GM12878 (cell line): ENCODE data around the gene OVOL1. TPM values are rescaled to one million over a fixed set of nuclear protein-coding genes. Genes with fewer than 3 reads are reported as not detected.
A peak's percentile ranks its signal among the peaks of the same experiment; 100 is the strongest.

Experiments used
- ATAC-seq: fragments of 200-7000 bp; cut with Tn5 transposase; 3 replicates; pipeline ENCODE4 v1.9.1; 2020; ENCODE audit warnings: mild to moderate bottlenecking, moderate library complexity
- Bru-seq: library from RNA; stranded (reverse); fragments of 400-500 nt; gene quantifications from one replicate; lab custom pipeline; 2021; lab: Mats Ljungman, UMichigan
- BruChase-seq, 2 experiments: library from RNA; stranded (reverse); fragments of 400-500 nt; gene quantifications; one replicate each; lab custom pipeline; 2021; lab: Mats Ljungman, UMichigan
- BruUV-seq: library from RNA; stranded (reverse); fragments of 400-500 nt; replicated peaks from 2 replicates; lab custom pipeline; 2021; lab: Mats Ljungman, UMichigan
- CTCF ChIA-PET: fragments of 300-600 bp; sonication (Branson Sonifier 250); formaldehyde crosslinking; extraction: SDS; loops from one replicate; lab custom pipeline; 2021; ENCODE audit warnings: inconsistent platforms; lab: Yijun Ruan, JAX
- POLR2A ChIA-PET: fragments of 350-600 bp; formaldehyde crosslinking; extraction: SDS; loops from one replicate; lab custom pipeline; 2021; ENCODE audit warnings: inconsistent platforms; lab: Charles Lee
- RAD21 ChIA-PET: fragments of 300-600 bp; sonication (Branson Sonifier 250); formaldehyde crosslinking; loops from one replicate; lab custom pipeline; 2023; ENCODE audit warnings: antibody characterized with exemption; ENCODE audit not compliant: unreplicated experiment; lab: Charles Lee
- SMC1A ChIA-PET: fragments of 300-600 bp; sonication (Branson Sonifier 250); formaldehyde crosslinking; loops from one replicate; lab custom pipeline; 2023; ENCODE audit not compliant: unreplicated experiment, uncharacterized antibody; lab: Charles Lee
- DNase-seq: peaks from one replicate; pipeline ENCODE4 v3.0.0-alpha.2; 2011; ENCODE audit warnings: low read depth, low spot score
- FAIRE-seq: peaks from 3 replicates; lab custom pipeline; 2011; peaks lifted over from hg19 to GRCh38; lab: Jason Lieb, UNC
- H2AFZ ChIP-seq: 2 replicates; pipeline ENCODE4 v1.6.0; 2011; ENCODE audit warnings: low read depth, low read length, control low read depth; ENCODE audit not compliant: control insufficient read depth
- H3K27ac ChIP-seq: 2 replicates; pipeline ENCODE4 v1.5.1; 2011; ENCODE audit warnings: control low read depth; ENCODE audit not compliant: control insufficient read depth, insufficient read depth
- H3K27me3 ChIP-seq, 2 experiments: replicated peaks in 1 of 2; 2 replicates each; pipeline versions ENCODE4 v1.6.0 to v1.6.1; 2011; ENCODE audit warnings: low read length in 1 of 2; ENCODE audit not compliant: control insufficient read depth in 2 of 2, insufficient read depth in 2 of 2
- H3K36me3 ChIP-seq, 2 experiments: 2 replicates each; pipeline ENCODE4 v1.5.1; 2011; ENCODE audit warnings: low read length in 1 of 2; ENCODE audit not compliant: control insufficient read depth in 2 of 2, insufficient read depth in 2 of 2
- H3K4me1 ChIP-seq: 2 replicates; pipeline ENCODE4 v1.6.1; 2011; ENCODE audit warnings: mild to moderate bottlenecking, low read length, moderate library complexity, mixed read lengths; ENCODE audit not compliant: control insufficient read depth, insufficient read depth
- H3K4me2 ChIP-seq: 2 replicates; pipeline ENCODE4 v1.6.0; 2011; ENCODE audit warnings: control low read depth; ENCODE audit not compliant: control insufficient read depth, insufficient read depth
- H3K4me3 ChIP-seq: fragments of 200-600 bp; sonication (generic); 2 replicates; pipeline ENCODE4 v1.5.1; 2016
- H3K79me2 ChIP-seq: 2 replicates; pipeline ENCODE4 v1.6.0; 2011; ENCODE audit warnings: low read length; ENCODE audit not compliant: control insufficient read depth, insufficient read depth
- H3K9ac ChIP-seq: 2 replicates; pipeline ENCODE4 v1.8.0; 2011; ENCODE audit warnings: low read length, control low read depth, mixed read lengths; ENCODE audit not compliant: control insufficient read depth, insufficient read depth
- H3K9me3 ChIP-seq: replicated peaks from 3 replicates; pipeline ENCODE4 v1.5.1; 2011; ENCODE audit warnings: mild to moderate bottlenecking, low read length; ENCODE audit not compliant: control insufficient read depth, insufficient read depth
- H4K20me1 ChIP-seq: 2 replicates; pipeline ENCODE4 v1.6.0; 2011; ENCODE audit not compliant: control insufficient read depth, insufficient read depth
- BMI1 ChIP-seq: fragments of 450-650 bp; IDR thresholded peaks from 2 replicates; pipeline ENCODE4 v1.6.1; 2016; ENCODE audit warnings: mild to moderate bottlenecking, moderate library complexity, borderline replicate concordance
- BRCA1 ChIP-seq: IDR thresholded peaks from 2 replicates; pipeline ENCODE4 v1.6.1; 2011; ENCODE audit warnings: low read depth, low read length, improper control_type of control experiment
- CBX3 ChIP-seq: fragments of 200-600 bp; sonication (generic); IDR thresholded peaks from 2 replicates; pipeline ENCODE4 v1.6.1; 2016; ENCODE audit warnings: low read depth, borderline replicate concordance
- CTCF ChIP-seq, 3 experiments: IDR thresholded peaks in 2 of 3; conservative IDR thresholded peaks in 1 of 3; 2 replicates each; pipeline ENCODE4 v1.5.1; 2011; ENCODE audit warnings: low read depth in 3 of 3, low read length in 3 of 3, mild to moderate bottlenecking in 3 of 3, control low read depth in 2 of 3, moderate library complexity in 2 of 3, inconsistent platforms in 1 of 3, mixed read lengths in 1 of 3; ENCODE audit not compliant: control insufficient read depth in 2 of 3, insufficient read depth in 1 of 3; ENCODE audit errors: extremely low read depth in 1 of 3
- DPF2 ChIP-seq: fragments of 450-650 bp; IDR thresholded peaks from 2 replicates; pipeline ENCODE4 v1.6.1; 2017; ENCODE audit warnings: mild to moderate bottlenecking
- ESRRA ChIP-seq: IDR thresholded peaks from 2 replicates; pipeline ENCODE4 v1.6.1; 2012; ENCODE audit warnings: mild to moderate bottlenecking, low read length, improper control_type of control experiment
- EZH2 ChIP-seq: IDR thresholded peaks from 2 replicates; pipeline ENCODE4 v1.6.1; 2012; ENCODE audit warnings: low read depth, mild to moderate bottlenecking, control low read depth, inconsistent platforms, low read length, borderline replicate concordance; ENCODE audit not compliant: control insufficient read depth
- FOXM1 ChIP-seq: IDR thresholded peaks from 2 replicates; pipeline ENCODE4 v1.6.1; 2012; ENCODE audit warnings: low read depth, mild to moderate bottlenecking, inconsistent platforms, low read length, moderate library complexity
- GATAD2B ChIP-seq: fragments of 450-650 bp; conservative IDR thresholded peaks from 2 replicates; pipeline ENCODE4 v1.6.1; 2017; ENCODE audit warnings: low read depth, mild to moderate bottlenecking, moderate library complexity
- RFX5 ChIP-seq: IDR thresholded peaks from 2 replicates; pipeline ENCODE4 v1.6.1; 2011; ENCODE audit warnings: low read depth, low read length, improper control_type of control experiment
- ZBTB4 ChIP-seq: fragments of 450-650 bp; formaldehyde crosslinking; IDR thresholded peaks from 2 replicates; pipeline ENCODE4 v1.4.0; 2022; ENCODE audit warnings: mild to moderate bottlenecking, moderate library complexity
- ZNF384 ChIP-seq: IDR thresholded peaks from 2 replicates; pipeline ENCODE4 v1.6.1; 2012; ENCODE audit warnings: low read depth, mild to moderate bottlenecking, low read length, improper control_type of control experiment, borderline replicate concordance
- WGBS: methylation state at CpG from one replicate; pipeline ENCODE4 v1.1.6; 2016; ENCODE audit warnings: low lambda C conversion rate; ENCODE audit not compliant: insufficient replicate concordance, insufficient coverage; ENCODE audit errors: missing lambda C conversion rate; 5-methylcytosine and 5-hydroxymethylcytosine counted together
- in situ Hi-C: fragments of 300-500 bp; cut with MboI; formaldehyde crosslinking; loops from 9 replicates; pipeline ENCODE4 v1.14.3; 2018; ENCODE audit warnings: mixed read lengths
- intact Hi-C: fragments of 100-400 bp; cut with micrococcal nuclease; formaldehyde crosslinking; loops from one replicate; pipeline ENCODE4 v1.14.2; 2022; ENCODE audit not compliant: unreplicated experiment
- long read RNA-seq, 2 experiments: library from polyadenylated mRNA; unstranded; transcript quantifications; one replicate each; pipeline ENCODE4 v2.0.0, GENCODE V29; 2019 to 2020
- polyA minus RNA-seq, 3 experiments: library from RNA; depleted of rRNA, polyadenylated mRNA; stranded (reverse); fragments of >200 nt; gene quantifications; 2 replicates each; pipeline ENCODE4 v1.2.3, GENCODE V29; 2011
- polyA plus RNA-seq, 11 experiments: library from polyadenylated mRNA; depleted of rRNA in 4 of 11; unstranded in 6 of 11; stranded (reverse) in 5 of 11; fragments of >200 nt; fragmentation: Nextera tagmentation in 4 of 11; fragmentation: Illumina TruSeq in 1 of 11; extraction: Ambion mirVana in 4 of 11; extraction: Trizol in 1 of 11; gene quantifications; 1 replicate in 1 of 11; 2 replicates in 10 of 11; pipeline versions ENCODE4 v1.2.1 to v1.2.3, GENCODE V29; 2011 to 2016; ENCODE audit warnings: inconsistent platforms in 2 of 11, missing spikeins in 2 of 11, low read depth in 1 of 11
- total RNA-seq, 4 experiments: library from RNA; depleted of rRNA in 3 of 4; stranded (reverse); fragments of >200 nt in 3 of 4; fragmentation: Illumina TruSeq in 1 of 4; extraction: Trizol in 1 of 4; gene quantifications; 2 replicates each; pipeline versions ENCODE4 v1.2.1 to v1.2.3, GENCODE V29; 2013 to 2021

The OVOL1 gene
- 1.3 and 2.3 TPM in 2 replicates for total RNA-seq (2013; cell fraction: nucleolus; rRNA removed)
- total RNA-seq (2014; rRNA removed): 0.11 TPM in 1 of 2 replicates, not detected in the other
- total RNA-seq (2014; rRNA removed; fragmentation: Illumina TruSeq; extraction: Trizol): 0.04 TPM in 1 of 2 replicates, not detected in the other
- total RNA-seq (2021): not detected in 2 replicates
- not detected for polyA plus RNA-seq (2011; ENCODE audit: low read depth)
- polyA plus RNA-seq (2011; rRNA removed): 0.48 and 0.96 TPM in 2 replicates
- polyA plus RNA-seq (2011; cell fraction: cytosol; rRNA removed): 1.3 and 1.5 TPM in 2 replicates
- polyA plus RNA-seq (2011; cell fraction: nucleus; rRNA removed): 2.6 and 3.1 TPM in 2 replicates
- polyA plus RNA-seq (2012): 0.09 and 0.27 TPM in 2 replicates
- polyA plus RNA-seq (2014; fragmentation: Illumina TruSeq; extraction: Trizol): not detected in 2 replicates
- polyA plus RNA-seq (2014; fragmentation: Nextera tagmentation; extraction: Ambion mirVana): not detected
- 0.04 and 0.09 TPM in 2 replicates for polyA plus RNA-seq (2014; rRNA removed)
- not detected for polyA plus RNA-seq (2016; fragmentation: Nextera tagmentation; extraction: Ambion mirVana)
- polyA minus RNA-seq (2011; rRNA and poly(A)+ RNA removed): 1.2 and 2.4 TPM in 2 replicates
- polyA minus RNA-seq (2011; cell fraction: cytosol; rRNA and poly(A)+ RNA removed): 0.31 and 0.53 TPM in 2 replicates
- polyA minus RNA-seq (2011; cell fraction: nucleus; rRNA and poly(A)+ RNA removed): 1.8 and 1.9 TPM in 2 replicates
- Bru-seq, nascent RNA: percentile 22 among the genes with signal in this experiment
- BruChase-seq, experiment 1, labeled RNA remaining after a 6-hour chase: percentile 8 among the genes with signal in this experiment
- BruChase-seq, experiment 2, labeled RNA remaining after a 2-hour chase: percentile 22 among the genes with signal in this experiment
- long read RNA-seq, experiment 1: 0 reads
- long read RNA-seq, experiment 2: 0 reads

- ChIA-PET SMC1A (no interaction called here), RAD21 (interaction anchor here (1.5 to 2.8 kb wide), 2 partner anchors 31 to 149 kb away, joined by 4 to 9 read pairs; partner anchors contain the start of gene SIPA1), POLR2A (interaction anchor here (1.2 to 5.8 kb wide), 2 partner anchors 16 to 103 kb away, joined by 3 to 27 read pairs; partner anchors contain the start of gene CCDC85B), CTCF (no interaction called here)
- Histone ChIP-seq H4K20me1 (no peaks in the 10 kb centered on the region), H3K27me3 (peaks cover 11 to 12% of the 10 kb centered on the region in 2 experiments; a peak in 3 of 4 replicates), H3K9ac (no peak within 1 kb of the TSS), H2AFZ (no peak within 1 kb of the TSS), H3K4me3 (peak within 1 kb of the TSS; percentile 41; the same call in 1 of the 2 replicates), H3K79me2 (no peaks in the 10 kb centered on the region), H3K27ac (no peak within 1 kb of the TSS), H3K9me3 (no peaks in the 10 kb centered on the region), H3K4me1 (peaks cover 36% of the 10 kb centered on the region), H3K4me2 (peak within 1 kb of the TSS; percentile 69), H3K36me3 (no peaks in the 10 kb centered on the region)
- WGBS: 2% methylated on average over 60 of the region's 112 CpGs
- FAIRE-seq: no peak
- in situ Hi-C loops (no loop called here), intact Hi-C loops (no loop called here)
- BruUV-seq: no TSS peak
- ATAC-seq: no peak
- no peak for DNase-seq
- TF ChIP-seq BRCA1 (no peak), BMI1 (no peak), ZBTB4 (CRISPR knock-in tag) (no peak), ESRRA (no peak), DPF2 (peak; percentile 29), ZNF384 (no peak), FOXM1 (no peak), GATAD2B (0 out of 2 replicates have a peak, but pooled peaks have one; percentile 8), CBX3 (no peak), CTCF (IDR thresholded peaks at IDR 0.05 in 2 of 3, conservative IDR thresholded peaks at IDR 0.05 in 1 of 3; ENCODE audit: control insufficient read depth in 2 of 3, extremely low read depth in 1 of 3, insufficient read depth in 1 of 3, low read depth in 3 of 3, low read length in 3 of 3) (no peak), EZH2 (peak; percentile 97; the same call in 1 of the 2 replicates), RFX5 (no peak)
These were observed at the start of gene OVOL1 for GRCh38 chr11:65786786-65787636. TSS of gene OVOL1 (plus strand) at chr11:65787063. CDS start at chr11:65787374, 311 bp downstream.
